Measurements from ENCODE around the gene ABCC5.

ABCC5 gene

DNA sequence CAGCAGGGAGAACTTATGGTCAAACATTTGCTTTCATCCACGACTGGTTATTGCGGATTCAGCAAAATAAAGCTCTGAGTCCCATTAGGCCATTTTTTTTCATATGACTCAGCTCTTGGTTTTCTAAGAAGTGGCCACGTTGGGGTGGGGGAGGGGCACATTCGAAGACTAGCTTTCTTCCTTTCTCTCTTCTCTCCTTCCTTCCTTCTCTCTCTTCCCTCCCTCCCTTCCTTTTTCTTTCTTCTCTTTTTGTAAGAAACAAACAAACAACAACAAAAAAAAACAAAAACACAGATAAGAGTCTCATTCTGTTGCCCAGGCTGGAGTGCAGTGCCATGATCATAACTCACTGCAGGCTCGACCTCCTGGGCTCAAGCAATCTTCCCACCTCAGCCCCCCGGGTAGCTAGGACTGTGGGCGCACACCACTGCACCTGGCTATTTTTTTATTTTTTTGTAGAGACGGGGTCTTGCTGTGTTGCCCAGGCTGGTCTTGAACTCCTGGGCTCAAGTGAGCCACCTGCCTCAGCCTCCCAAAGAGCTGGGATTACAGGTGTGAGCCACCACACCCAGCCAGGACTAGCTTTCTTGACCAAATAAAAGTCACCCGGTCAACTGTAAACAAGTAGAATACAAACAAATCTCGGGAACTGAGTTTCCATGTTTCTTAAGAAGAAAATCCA, 41.6 kb downstream of the ABCC5 start:
- DNase-seq (ENCODE audit: low read depth in 2 of 2): no peak

DNA sequence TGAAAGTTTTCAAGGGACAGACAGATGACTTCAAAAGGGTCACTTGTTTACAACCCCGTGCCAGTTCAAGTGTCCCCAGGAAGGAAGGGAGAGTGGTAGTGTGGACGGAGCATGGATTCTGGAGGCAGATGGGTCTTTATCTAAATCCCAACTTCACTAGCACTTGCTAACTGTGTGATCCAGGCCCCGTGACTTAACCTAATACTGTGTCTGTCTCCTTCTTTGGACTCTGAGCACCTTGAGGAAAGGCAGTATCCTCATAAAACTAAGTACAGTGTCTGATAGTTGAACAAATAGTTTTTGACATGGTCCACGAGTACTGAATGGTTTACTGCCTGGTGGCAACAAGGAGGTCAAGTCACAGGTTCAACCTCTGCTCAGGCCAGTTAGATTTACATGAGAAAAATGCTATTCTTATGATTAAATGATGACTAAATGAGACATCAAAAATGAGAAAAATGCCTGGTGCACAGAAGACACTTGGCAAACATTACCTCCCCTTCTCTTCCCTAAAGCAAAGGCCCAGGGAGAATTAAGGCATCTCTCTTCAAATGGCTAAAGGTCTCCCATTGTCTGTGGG, 48.9 kb downstream of the ABCC5 start:
- no peak for DNase-seq (ENCODE audit: low read depth in 2 of 2)

DNA sequence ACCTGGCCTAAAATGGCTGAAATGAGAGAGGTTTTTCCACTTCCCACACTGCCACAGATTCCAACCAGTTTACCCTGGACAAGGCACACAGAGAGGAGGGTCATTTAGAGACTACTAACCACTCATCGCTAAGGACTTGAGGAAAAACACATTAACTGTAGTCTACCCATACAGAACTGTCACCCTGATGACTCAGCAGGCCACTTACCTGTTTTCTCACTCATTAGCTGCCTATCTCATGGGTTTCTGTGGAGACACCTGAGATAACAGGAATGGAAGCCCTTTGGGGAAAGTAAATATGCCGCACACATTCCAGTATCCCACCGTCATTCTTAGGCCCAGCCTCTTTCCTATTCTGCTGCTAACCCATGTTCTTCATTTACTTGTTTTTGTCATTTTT, 50.0 kb downstream of the ABCC5 start:
- no peak for DNase-seq (ENCODE audit: low read depth in 2 of 2)

DNA sequence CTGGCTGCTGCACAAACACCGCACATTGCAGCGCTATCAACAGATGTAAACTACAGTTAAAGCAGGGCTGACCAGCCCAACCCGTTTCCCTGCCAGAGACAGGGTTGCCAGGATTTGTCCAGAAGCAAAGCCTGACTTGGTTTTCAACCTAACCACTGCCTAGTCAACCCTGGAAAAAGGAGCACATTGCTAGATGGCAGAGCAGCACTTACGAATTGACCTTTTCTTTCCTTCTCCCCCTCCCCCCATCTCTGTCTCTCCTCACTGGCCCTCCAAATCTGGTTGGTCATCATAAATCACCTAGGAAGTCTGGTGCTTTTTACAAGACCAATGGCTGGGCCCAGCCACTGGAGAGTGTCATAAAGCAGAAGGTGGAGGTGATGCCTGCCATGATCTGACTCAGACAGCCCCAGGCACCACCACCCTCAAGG, 51.3 kb downstream of the ABCC5 start:
- no peak for DNase-seq (ENCODE audit: low read depth in 2 of 2)

DNA sequence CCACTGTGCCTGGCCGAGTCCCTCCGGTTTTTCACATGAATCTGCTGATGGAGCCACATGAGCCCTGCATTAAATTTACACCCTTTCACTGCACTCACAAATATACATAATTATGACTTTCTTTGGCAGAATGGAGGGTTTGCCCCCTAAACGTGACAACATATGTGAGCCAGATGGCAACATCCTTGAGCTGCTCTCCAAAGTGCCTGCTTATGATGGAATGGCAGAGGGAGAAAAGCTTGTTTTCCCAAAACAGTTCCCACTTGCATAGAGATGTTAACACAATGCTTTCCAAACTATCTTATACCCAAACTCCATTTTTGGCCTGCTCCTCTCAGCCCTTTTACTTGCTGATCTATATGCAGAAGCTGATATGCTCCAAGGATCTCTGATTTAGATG, 54.9 kb downstream of the ABCC5 start:
- no peak for DNase-seq (ENCODE audit: low read depth in 2 of 2)

DNA sequence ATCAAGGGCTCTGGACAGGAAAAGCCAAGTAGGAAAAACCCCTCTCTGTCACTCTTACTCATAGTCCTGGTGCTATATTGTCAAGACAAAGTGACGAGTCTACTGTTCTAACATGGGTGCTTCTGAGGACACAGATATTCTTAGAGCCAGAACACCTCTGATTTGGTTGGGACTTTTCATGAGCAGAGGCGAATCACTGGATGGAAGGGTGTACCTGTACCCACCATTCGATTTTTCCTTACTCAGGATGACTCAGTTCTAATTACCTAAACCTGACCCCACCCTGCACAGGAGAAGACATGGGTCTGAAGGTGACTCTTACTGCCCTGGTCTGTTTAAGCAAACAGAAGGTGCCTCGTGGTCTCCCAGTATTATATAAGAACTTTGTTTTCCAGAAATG, 58.5 kb downstream of the ABCC5 start:
- no peak for DNase-seq (ENCODE audit: low read depth in 2 of 2)

DNA sequence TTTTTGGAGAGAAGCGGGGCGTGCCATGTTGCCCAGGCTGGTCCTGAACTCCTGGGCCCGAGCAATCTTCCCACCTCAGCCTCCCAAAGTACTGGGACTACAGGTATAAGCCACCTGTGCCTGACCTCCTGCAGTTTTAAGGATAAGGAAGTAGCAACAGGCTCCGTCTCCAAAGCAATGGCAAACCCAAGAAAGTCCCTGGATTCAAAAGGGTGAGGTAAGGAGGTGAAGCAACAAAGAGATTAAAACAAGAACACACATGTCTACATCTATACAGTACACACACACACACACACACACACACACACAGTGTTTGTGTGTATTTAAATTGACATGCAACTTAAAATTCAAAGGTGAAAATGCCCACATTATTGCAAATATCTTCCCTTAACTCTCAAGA, 58.9 kb downstream of the ABCC5 start:
- DNase-seq (ENCODE audit: low read depth in 2 of 2): no peak

DNA sequence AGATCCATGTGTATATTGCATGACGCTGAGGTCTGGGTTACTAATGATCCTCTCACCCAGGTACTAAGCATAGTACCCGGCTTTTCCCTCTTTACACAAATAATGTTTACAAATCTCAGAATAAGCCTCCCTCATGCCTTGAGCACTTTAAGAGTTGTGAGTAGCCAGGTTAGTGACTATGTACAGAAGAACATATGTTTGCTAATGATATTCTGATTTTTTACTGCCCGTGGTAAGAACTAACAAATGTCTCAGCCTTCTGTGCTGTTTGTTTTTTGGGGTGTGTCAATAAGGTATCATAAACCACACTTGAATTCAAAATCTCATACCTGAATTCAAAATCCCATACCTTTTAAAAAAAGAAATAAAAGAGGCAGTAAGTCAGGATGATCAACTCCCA, 59.5 kb downstream of the ABCC5 start:
- no peak for DNase-seq (ENCODE audit: low read depth in 2 of 2)

DNA sequence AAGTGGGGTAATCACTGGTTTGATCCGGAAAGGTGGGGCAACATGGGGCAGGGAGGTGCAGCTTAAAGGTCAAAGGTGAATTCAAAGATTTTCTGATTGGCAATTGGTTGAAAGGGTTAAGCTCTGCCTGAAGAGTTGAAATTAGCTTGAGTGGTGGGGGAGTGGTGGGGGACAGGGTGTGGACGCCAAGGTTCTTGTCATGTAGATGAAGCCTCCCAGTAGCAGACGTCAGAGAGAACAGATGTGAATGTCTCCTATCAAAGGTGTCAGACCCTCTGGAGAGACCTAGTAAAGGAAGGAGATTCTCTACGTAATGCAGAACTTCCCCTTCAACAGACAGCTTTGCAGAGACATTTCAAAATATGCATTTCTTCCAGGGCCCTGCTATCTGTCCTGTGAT, 62.8 kb downstream of the ABCC5 start:
- no peak for DNase-seq (ENCODE audit: low read depth in 2 of 2)

DNA sequence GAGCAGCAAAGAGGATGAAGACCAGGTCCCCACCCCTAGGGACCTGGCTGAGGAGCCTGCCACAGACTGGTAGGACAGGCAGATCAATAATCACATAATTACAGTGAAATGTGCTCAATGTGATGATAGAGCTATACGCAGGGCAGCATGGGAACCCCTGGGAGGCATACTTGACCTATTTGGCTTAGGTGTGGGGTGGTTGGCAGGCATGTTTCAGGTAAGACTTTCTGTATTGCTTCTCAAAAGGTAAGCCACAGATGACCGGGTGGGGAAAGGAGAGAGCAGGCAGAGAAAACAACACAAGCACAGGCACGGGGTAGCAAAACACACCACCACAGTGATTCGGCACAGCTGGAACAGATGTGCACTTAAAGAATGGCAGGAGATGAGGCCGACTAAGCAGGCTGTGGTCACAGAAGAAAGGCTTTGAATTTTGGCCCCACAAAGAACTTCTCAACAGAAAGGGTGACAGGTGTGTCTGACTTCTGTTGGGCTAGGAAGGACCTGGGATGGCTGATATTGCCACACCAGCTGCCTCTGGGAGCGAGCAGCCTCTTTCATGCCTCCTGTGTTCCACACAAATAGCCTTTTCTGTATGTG, 64.1 kb downstream of the ABCC5 start:
- no peak for DNase-seq (ENCODE audit: low read depth in 2 of 2)

DNA sequence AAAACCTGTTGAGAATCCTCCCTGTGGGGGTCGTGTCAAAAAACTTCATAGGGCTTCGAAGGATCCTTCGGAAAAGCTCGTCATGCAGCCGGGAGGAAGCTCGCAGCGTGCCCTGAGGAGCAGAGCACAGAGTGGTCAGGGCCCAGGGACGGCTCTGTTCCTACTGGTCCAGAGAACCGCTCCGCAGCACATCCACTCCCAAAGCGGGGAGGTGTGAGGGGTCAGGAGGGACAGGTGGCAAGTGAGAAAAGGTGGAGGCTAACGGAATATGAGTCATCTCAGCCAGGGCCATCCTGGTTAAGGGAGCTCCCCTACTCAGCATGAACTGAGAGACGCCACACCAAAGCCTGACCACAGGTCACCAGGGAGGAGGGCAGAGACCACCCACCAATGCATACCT, 66.2 kb downstream of the ABCC5 start:
- DNase-seq (ENCODE audit: low read depth in 2 of 2): no peak

DNA sequence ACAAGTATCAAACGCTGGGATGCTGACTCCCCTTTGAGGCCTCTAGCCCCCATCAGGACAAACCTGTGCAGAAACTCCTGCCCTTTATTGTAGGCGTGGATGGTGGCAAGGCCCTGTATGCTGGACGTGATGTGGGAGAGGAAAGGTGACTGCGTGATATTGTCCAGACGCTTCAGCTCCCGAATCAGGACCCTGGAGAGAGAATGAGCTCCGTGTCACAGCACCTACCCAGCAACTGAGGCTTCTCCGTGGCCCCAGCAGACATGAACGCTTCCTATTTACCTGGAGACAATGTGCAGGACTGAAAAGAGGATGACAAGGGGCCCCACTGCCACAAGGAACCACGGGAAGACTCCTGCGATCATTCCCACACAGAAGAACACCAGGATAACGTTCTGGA, 68.0 kb downstream of the ABCC5 start:
- no peak for DNase-seq (ENCODE audit: low read depth in 2 of 2)

DNA sequence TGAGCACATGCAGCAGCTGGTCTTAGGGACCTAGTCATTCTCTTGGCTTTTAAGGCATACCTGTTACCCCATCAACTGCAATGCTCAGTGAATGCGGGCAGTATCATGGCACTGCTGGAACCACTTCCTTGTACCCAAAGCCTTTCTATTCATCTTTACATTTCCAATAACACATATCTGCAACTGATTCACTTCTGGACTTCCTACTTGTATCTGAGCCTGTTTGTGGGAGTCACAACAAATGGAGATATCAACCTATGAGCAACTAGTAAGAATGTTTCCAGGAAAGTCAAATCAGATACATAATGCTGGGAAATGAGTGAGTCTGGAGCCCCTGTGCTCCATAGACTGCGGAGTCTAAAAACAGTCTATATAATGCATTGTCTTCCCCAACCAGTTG, 71.6 kb downstream of the ABCC5 start:
- no peak for DNase-seq (ENCODE audit: low read depth in 2 of 2)

DNA sequence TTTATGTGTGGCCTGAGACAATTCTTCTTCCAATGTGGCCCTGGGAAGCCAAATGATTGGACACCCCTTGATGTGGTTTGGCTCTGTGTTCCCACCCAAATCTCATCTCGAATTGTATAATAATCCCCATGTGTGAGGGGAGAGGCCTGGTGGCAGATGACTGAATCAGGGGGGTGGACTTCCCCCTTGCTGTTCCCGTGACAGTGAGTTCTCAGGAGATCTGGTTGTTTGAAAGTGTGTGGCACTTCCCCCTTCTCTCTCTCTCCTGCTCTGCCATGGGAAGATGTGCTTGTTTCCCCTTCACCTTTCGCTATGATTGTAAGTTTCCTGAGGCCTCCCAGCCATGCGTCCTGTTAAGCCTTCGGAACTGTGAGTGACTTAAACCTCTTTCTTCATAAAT, 72.9 kb downstream of the ABCC5 start:
- DNase-seq (ENCODE audit: low read depth in 2 of 2): no peak

DNA sequence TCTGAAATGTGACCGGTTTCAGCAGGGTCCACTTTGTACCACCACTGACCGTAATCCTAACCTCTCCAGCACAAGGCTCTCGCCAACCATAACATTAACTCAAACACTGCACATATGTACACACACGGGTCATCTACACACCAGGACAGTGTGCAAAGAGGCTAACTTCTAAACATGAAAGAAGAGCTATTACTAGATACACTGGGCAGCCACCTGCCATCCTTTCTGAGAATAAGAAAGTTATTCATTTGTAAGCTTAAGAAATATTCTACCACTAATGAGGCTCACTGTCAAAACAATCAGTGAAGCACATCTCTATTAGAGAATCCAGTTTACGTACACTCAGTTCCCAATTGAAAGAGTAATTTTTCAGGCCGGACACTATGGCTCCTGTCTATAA, 73.9 kb downstream of the ABCC5 start:
- DNase-seq (ENCODE audit: low read depth in 2 of 2): no peak

DNA sequence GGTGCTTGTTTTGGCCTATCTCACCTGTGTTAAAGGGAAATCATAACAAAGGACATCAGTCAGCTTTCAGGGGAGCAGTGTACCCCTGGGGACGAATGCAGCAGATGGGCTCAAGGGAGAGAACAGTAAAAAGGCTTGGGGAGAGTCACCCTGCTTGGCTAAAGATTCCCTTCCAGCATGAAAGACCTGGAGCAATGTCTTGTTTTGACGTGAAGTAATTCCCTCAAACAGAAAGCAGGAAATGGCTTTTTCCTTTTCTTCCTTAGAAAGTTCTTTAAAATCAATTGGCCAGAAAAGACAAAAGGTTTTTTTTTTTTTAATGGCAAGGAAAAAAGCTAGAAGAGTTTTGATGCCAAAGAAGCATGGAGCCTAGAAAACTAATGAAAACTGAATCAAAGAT, 76.5 kb downstream of the ABCC5 start:
- DNase-seq (ENCODE audit: low read depth in 2 of 2): no peak

DNA sequence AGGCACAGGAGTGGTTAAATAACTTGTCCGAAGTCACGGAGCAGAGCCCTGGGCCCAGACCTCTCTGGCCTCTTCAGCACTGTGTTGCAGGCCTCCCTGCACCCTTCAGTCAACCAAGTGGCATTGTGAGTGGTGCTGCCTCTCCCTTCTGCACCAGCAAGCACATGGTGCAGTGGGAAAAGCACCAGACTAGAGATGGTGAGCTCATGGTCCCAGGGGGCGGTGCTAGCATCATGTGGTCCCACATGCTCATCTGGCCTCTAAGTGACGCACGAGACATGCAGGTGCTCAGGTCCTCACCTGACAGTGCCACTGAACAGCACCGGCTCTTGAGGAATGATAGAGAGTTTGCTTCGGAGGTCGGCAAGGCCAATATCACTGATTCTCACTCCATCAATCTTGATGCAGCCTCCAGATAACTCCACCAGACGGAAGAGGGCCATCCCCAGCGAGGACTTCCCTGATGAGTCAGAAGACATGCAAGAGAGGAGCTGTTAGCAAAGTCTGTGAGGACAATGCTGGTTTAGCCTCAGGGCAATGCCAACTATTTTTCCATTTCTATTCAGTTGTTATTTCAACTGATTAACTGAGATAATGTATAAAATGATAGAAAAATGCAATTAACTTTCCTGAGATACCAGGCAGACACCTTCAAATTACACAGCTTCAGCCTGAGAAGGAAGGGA, 79.9 kb downstream of the ABCC5 start:
- no peak for DNase-seq (ENCODE audit: low read depth in 2 of 2)

DNA sequence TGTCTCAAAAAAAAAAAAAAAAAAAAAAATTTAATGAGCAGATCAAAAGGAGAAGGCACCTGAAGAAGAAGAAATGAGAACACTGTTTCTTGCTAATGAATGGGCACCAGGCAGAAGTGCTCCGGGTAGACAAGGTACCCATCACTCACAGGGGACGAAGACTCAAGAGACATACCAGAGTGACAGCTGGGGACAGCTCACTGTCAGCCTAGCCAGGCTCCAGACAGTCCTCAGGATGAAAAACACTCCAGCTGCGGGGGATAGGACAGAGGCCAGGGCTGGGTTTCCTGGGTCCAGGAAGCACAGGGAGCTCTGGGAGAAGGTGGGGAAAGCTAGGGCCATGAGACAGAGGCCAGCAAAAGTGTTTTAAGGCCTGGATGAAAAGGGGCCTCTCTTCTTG, 84.5 kb downstream of the ABCC5 start:
- no peak for DNase-seq (ENCODE audit: low read depth in 2 of 2)

DNA sequence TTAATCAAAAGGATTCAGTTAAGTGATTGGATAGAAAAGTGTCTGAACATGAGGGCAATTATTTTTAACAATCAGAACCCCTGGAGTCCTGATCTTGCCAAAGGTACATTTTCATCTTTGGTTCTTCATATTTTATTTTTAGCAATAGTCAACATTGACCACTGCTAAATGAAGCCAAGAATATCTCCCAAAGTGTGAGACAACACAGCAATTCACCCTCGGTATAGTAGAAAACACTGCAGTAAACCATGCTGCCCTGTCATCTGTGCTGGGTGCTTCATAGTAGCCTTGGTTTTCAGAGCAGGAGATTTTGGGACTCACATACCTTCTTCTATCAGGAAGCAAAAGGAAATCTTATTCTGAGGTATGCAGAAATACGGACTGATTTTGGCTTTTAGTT, 85.8 kb downstream of the ABCC5 start:
- DNase-seq (ENCODE audit: low read depth in 2 of 2): no peak

DNA sequence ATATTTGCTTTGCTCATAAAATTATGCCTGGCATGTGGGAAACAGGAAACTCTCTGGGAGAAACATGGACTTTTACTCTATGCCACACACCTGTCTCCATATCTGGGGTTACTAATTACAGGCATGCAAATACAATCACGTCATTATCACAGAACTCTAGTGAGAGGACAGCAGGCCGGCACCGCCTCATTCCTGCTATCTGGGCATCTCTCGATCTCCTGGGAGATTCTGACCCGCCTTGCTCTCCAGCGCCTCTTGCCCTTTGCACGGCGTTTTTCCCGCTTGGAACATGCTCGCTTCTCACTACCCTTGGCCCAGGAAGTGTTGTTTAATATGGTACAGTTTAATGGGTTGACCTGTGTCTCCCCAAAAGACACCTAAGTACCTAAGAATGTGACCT, 87.6 kb downstream of the ABCC5 start:
- DNase-seq (ENCODE audit: low read depth in 2 of 2): no peak

DNA sequence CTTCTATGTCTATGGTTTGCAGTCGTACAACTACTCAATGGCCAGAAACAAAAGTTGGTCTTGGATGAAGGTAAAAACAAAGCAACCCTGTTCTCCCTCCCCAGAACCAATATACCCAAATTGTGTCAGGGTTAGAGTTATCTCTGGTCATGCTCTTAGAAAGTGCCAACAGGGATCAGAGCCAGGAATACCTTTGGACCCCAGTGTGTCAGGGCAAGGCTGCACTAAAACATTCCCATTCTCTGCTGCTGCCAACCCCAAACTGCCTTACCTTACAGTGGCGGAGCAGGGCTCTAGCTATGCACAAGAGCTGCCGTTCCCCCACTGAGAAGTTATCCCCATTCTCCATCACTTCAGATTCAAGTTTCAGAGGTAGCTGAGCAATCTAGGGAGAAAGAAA, 90.6 kb downstream of the ABCC5 start:
- DNase-seq (ENCODE audit: low read depth in 2 of 2): no peak

DNA sequence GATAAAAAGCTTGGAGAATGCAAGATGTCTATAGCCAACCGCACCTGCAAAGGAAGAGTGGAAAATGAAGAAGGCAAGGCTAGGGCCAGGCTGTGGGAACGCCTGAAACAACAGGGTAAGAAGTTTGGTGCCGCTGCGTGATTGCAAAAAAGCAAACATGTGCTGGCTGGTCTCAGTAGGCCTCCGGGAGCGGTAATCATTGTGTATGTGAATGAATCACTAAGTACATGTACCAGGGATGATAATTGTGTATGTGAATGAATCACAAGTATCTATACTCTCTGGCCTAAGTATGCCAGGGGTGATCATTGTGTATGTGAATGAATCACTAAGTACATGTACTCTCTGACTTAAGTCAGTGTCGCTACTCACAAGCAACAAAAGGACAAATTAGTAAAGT, 92.7 kb downstream of the ABCC5 start:
- DNase-seq (ENCODE audit: low read depth in 2 of 2): no peak

DNA sequence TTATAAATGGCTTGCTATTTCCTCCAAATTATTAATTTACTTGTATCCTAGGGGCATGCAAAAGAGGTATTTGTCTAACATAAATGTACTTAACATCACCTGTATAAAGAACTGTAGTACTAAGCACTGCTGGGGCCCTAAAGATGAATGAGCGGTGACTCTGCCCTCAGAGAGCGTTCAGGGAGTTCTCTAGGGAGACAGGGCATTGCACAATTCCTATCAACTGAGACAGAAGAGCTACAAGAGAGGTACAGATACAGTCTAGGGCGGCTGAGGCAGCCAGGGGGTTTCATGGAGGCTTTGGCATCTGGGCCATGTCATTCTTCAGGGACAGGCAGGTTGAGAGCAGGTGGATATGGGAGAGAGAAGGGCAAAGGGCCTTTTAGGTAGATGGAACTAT, 93.1 kb downstream of the ABCC5 start:
- DNase-seq (ENCODE audit: low read depth in 2 of 2): no peak

All from stimulated activated CD4-positive, alpha-beta T cell treated with anti-CD3 and anti-CD28 coated beads, Interleukin-15, amount 100 ng/mL, for 48 hours (primary cell).